Heart left ventricle (tissue), 13 donors: ENCODE data around the gene ZNF705A.
"Not testable (repeated sequence)": the region's sequence is repeated elsewhere in the genome, so short reads cannot be mapped to it uniquely, and the experiment has no call there.

ENCODE experiments used
- CTCF ChIP-seq, 12 donors: fragments of 200-600 bp; sonication (generic) in 4 of 12; IDR thresholded peaks; one replicate each; pipeline versions ENCODE4 v1.5.0 to v1.8.0; 2018 to 2022; ENCODE audit warnings: antibody characterized with exemption in 12 of 12, mild to moderate bottlenecking in 5 of 12
- POLR2A ChIP-seq, 2 donors: fragments of 450-650 bp; IDR thresholded peaks; one replicate each; pipeline ENCODE4 v1.6.1; 2017; ENCODE audit warnings: antibody characterized with exemption in 2 of 2, mild to moderate bottlenecking in 2 of 2, moderate library complexity in 2 of 2
- donor health status: ischemic (EF 13 %, LVEDD 7.1; RV severe dilation, severe dysfunction).
- donor health status: DM: no; HTN: yes; CAD: no.
- donor health status: DM: no; HTN: no; CAD: no.
- donor health status: ischemic (EF 25% LVEDD 6.9; RV normal size, moderate dysfunction).
- donor health status: ischemic (EF 25% LVEDD 5.7; RV mildly dilated, moderate dysfunction).
- donor health status: ischemic (EF 35%, LVEDD 5.7; RV mildly dilated, moderate dysfunction).
- donor health status: nonischemic (EF 11% LVEDD 7.7; RV severe dilation, severe dysfunction).
- donor health status: DM: yes; HTN: yes; CAD: no.
- donor health status: PGD.
- donor health status: ischemic (EF 29% LVEDD 5.4; RV normal size, mild dysfunction).
- donor health status: nonischemic (EF 23%, LVEDD 6.1; RV moderate dilation, normal function).

GRCh38 chr12:8228607-8229006 is 71.8 kb downstream of the ZNF705A start:
- TF ChIP-seq CTCF, POLR2A (IDR thresholded peaks at IDR 0.05): not testable (repeated sequence)
